Sigmoid colon (tissue), 7 donors: Measurements from ENCODE around the gene JPH4. TPM values are rescaled to one million over a fixed set of nuclear protein-coding genes. Genes with fewer than 3 reads are reported as not detected.

Source experiments
- DNase-seq: peaks from one replicate; pipeline ENCODE4 v3.0.0-alpha.2; 2019
- H3K27ac ChIP-seq, 4 donors: fragments of 200-600 bp; sonication (generic); one replicate each; pipeline ENCODE4 v1.5.1; 2016 to 2019; ENCODE audit warnings: mild to moderate bottlenecking in 1 of 4
- H3K27me3 ChIP-seq, 3 donors: fragments of 200-600 bp; sonication (generic); one replicate each; pipeline ENCODE4 v1.5.1; 2019; ENCODE audit warnings: mild to moderate bottlenecking in 1 of 3
- H3K36me3 ChIP-seq, 4 donors: fragments of 200-600 bp; sonication (generic); one replicate each; pipeline ENCODE4 v1.5.1; 2016 to 2019
- H3K4me1 ChIP-seq, 4 donors: fragments of 200-600 bp; sonication (generic); one replicate each; pipeline ENCODE4 v1.5.1; 2017 to 2019
- H3K4me3 ChIP-seq, 4 donors: fragments of 200-600 bp; sonication (generic); one replicate each; pipeline ENCODE4 v1.5.1; 2017 to 2019; ENCODE audit warnings: mild to moderate bottlenecking in 2 of 4, moderate library complexity in 1 of 4
- H3K9me3 ChIP-seq, 4 donors: fragments of 200-600 bp in 3 of 4; sonication (generic) in 3 of 4; one replicate each; pipeline versions ENCODE4 v1.5.1 to v1.6.1; 2013 to 2019
- CTCF ChIP-seq, 4 experiments: fragments of 450-650 bp in 3 of 4; fragments of 200-600 bp in 1 of 4; IDR thresholded peaks; one replicate each; pipeline ENCODE4 v1.5.1; 2016 to 2019; ENCODE audit warnings: antibody characterized with exemption in 4 of 4, mild to moderate bottlenecking in 3 of 4, moderate library complexity in 2 of 4
- EP300 ChIP-seq, 4 donors: sonication (generic); formaldehyde crosslinking; IDR thresholded peaks; one replicate each; pipeline ENCODE4 v1.6.1; 2017; ENCODE audit warnings: antibody characterized with exemption in 4 of 4
- POLR2A ChIP-seq, 2 donors: fragments of 450-650 bp; IDR thresholded peaks; one replicate each; pipeline ENCODE4 v1.6.1; 2016; ENCODE audit warnings: antibody characterized with exemption in 2 of 2, mild to moderate bottlenecking in 2 of 2, moderate library complexity in 2 of 2
- POLR2AphosphoS5 ChIP-seq, 4 donors: sonication (generic); formaldehyde crosslinking; IDR thresholded peaks; one replicate each; pipeline ENCODE4 v1.6.1; 2017; ENCODE audit warnings: antibody characterized with exemption in 4 of 4
- WGBS, 2 donors: extraction: QIAGEN DNeasy Blood & Tissue Kit; methylation state at CpG; one replicate each; pipeline ENCODE4 v1.1.7; 2013; 5-methylcytosine and 5-hydroxymethylcytosine counted together
- intact Hi-C: fragments of 100-400 bp; cut with DNase I; formaldehyde crosslinking; loops from one replicate; pipeline ENCODE4 v1.15.1; 2023
- polyA plus RNA-seq, 3 donors: library from polyadenylated mRNA; stranded (reverse); fragments of 200-250 nt; gene quantifications; one replicate each; pipeline ENCODE4 v1.2.3, GENCODE V29; 2013
- total RNA-seq, 4 donors: library from RNA; depleted of rRNA; stranded (reverse); fragments of >200 nt; gene quantifications; one replicate each; pipeline ENCODE4 v1.1.0, GENCODE V29; 2016
- donor health status: healthy with polysubstance abuse.
- donor health status: Bipolar disorder and iron deficiency.
- donor health status: healthy.

Gene JPH4
- total and polyA plus RNA-seq, 7 donors: 0.60 to 3.0 (median 1.6) TPM; not detected in 1

- H3K27ac ChIP-seq: no peak overlapping the region
- H3K27me3 ChIP-seq: peaks cover 0 to 5% (median 0%) of the 10 kb centered on the region in 3 donors
- no peak for DNase-seq
- H3K4me1 ChIP-seq: no peaks in the 10 kb centered on the region
- no peaks in the 10 kb centered on the region for H3K9me3 ChIP-seq
- no peaks in the 10 kb centered on the region for H3K36me3 ChIP-seq
- no peak for TF ChIP-seq EP300 (IDR thresholded peaks at IDR 0.05)
- no peak for TF ChIP-seq POLR2A (IDR thresholded peaks at IDR 0.05)
- no peak for TF ChIP-seq POLR2AphosphoS5 (IDR thresholded peaks at IDR 0.05)
- TF ChIP-seq CTCF (IDR thresholded peaks at IDR 0.05): no peak
- WGBS, 2 donors: 76 to 77% methylated on average over 2 of the region's 2 CpGs
- intact Hi-C loops: no loop called here
- no peak overlapping the region for H3K4me3 ChIP-seq
Measured at GRCh38 chr14:23614395-23614828, 35.8 kb upstream of the JPH4 start.

GRCh38 chr14:23613242-23614070 lies 34.9 kb upstream of the JPH4 start:
- no peak for TF ChIP-seq CTCF (IDR thresholded peaks at IDR 0.05)
- TF ChIP-seq POLR2A (IDR thresholded peaks at IDR 0.05): no peak
- no peak for TF ChIP-seq EP300 (IDR thresholded peaks at IDR 0.05)
- no peak for TF ChIP-seq POLR2AphosphoS5 (IDR thresholded peaks at IDR 0.05)
- Histone ChIP-seq H3K27ac (no peak overlapping the region), H3K4me3 (no peak overlapping the region), H3K36me3 (no peaks in the 10 kb centered on the region), H3K27me3 (peaks cover 0 to 5% (median 0%) of the 10 kb centered on the region in 3 donors), H3K4me1 (no peaks in the 10 kb centered on the region), H3K9me3 (no peaks in the 10 kb centered on the region)
- intact Hi-C loops: no loop called here
- WGBS, 2 donors: 23 to 69% methylated on average over 6 of the region's 6 CpGs
- DNase-seq: no peak

- Histone ChIP-seq H3K4me3 (no peak overlapping the region), H3K36me3 (no peaks in the 10 kb centered on the region), H3K27me3 (peaks cover 0 to 5% (median 0%) of the 10 kb centered on the region in 3 donors), H3K4me1 (no peaks in the 10 kb centered on the region), H3K9me3 (no peaks in the 10 kb centered on the region), H3K27ac (no peak overlapping the region)
- intact Hi-C loops: no loop called here
- WGBS, 2 donors: 97 to 100% methylated on average over 1 of the region's 1 CpG
- no peak for DNase-seq
- TF ChIP-seq CTCF (IDR thresholded peaks at IDR 0.05): no peak
- no peak for TF ChIP-seq EP300 (IDR thresholded peaks at IDR 0.05)
- no peak for TF ChIP-seq POLR2A (IDR thresholded peaks at IDR 0.05)
- no peak for TF ChIP-seq POLR2AphosphoS5 (IDR thresholded peaks at IDR 0.05)
Measured at GRCh38 chr14:23612802-23613201, 34.2 kb upstream of the JPH4 start.

- TF ChIP-seq POLR2A (IDR thresholded peaks at IDR 0.05) (no peak), POLR2AphosphoS5 (IDR thresholded peaks at IDR 0.05) (no peak), CTCF (IDR thresholded peaks at IDR 0.05) (no peak), EP300 (IDR thresholded peaks at IDR 0.05) (no peak)
- no peak overlapping the region for H3K4me3 ChIP-seq
- H3K27me3 ChIP-seq: peaks cover 0 to 5% (median 0%) of the 10 kb centered on the region in 3 donors
- no peaks in the 10 kb centered on the region for H3K4me1 ChIP-seq
- intact Hi-C loops: no loop called here
- 59 to 80% methylated on average over 4 of the region's 4 CpGs for WGBS, 2 donors
- no peak for DNase-seq
- no peak overlapping the region for H3K27ac ChIP-seq
- no peaks in the 10 kb centered on the region for H3K9me3 ChIP-seq
- no peaks in the 10 kb centered on the region for H3K36me3 ChIP-seq
Measured at GRCh38 chr14:23612354-23612732, 33.8 kb upstream of the JPH4 start.
